ENCODE measurements around the gene TBC1D12. TPM values are rescaled to one million over a fixed set of nuclear protein-coding genes. Genes with fewer than 3 reads are reported as not detected.

TBC1D12 gene
- total RNA-seq, 1 experiment from 2014 or later, result 1.6 TPM

- no peak overlapping the region for H3K4me3 ChIP-seq (ENCODE audit: low read depth, low read length, poor library complexity, severe bottlenecking)
- no peak overlapping the region for H3K27ac ChIP-seq (ENCODE audit: low read depth, low read length, poor library complexity, severe bottlenecking)
- TF ChIP-seq, protein P1, sequence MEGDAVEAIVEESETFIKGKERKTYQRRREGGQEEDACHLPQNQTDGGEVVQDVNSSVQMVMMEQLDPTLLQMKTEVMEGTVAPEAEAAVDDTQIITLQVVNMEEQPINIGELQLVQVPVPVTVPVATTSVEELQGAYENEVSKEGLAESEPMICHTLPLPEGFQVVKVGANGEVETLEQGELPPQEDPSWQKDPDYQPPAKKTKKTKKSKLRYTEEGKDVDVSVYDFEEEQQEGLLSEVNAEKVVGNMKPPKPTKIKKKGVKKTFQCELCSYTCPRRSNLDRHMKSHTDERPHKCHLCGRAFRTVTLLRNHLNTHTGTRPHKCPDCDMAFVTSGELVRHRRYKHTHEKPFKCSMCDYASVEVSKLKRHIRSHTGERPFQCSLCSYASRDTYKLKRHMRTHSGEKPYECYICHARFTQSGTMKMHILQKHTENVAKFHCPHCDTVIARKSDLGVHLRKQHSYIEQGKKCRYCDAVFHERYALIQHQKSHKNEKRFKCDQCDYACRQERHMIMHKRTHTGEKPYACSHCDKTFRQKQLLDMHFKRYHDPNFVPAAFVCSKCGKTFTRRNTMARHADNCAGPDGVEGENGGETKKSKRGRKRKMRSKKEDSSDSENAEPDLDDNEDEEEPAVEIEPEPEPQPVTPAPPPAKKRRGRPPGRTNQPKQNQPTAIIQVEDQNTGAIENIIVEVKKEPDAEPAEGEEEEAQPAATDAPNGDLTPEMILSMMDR (conservative IDR thresholded peaks at IDR 0.05; ENCODE audit: low read depth, low read length), result no peak
- no peak for TF ChIP-seq EZH2 (IDR thresholded peaks at IDR 0.05; ENCODE audit: borderline replicate concordance, low read depth, low read length, poor library complexity, severe bottlenecking)
- no TSS peak for BruUV-seq (replicated peaks)
- intact Hi-C loops (cut with micrococcal nuclease; ENCODE audit: unreplicated experiment), result no loop called here
- H3K27me3 ChIP-seq (replicated peaks; ENCODE audit: insufficient read depth, low read depth, low read length, poor library complexity), result peaks cover 3% of the 10 kb centered on the region
- H3K36me3 ChIP-seq (ENCODE audit: insufficient read depth, low read length, poor library complexity, severe bottlenecking), result no peaks in the 10 kb centered on the region
- DNase-seq (ENCODE audit: low spot score), result no peak
- POLR2A ChIA-PET (ENCODE audit: low non-redundant PET), result no interaction called here
- H3K4me1 ChIP-seq (ENCODE audit: insufficient read depth, low read length, poor library complexity, severe bottlenecking), result no peaks in the 10 kb centered on the region
- no peaks in the 10 kb centered on the region for H3K9me3 ChIP-seq (ENCODE audit: low read depth, low read length, poor library complexity, severe bottlenecking)
- CTCF ChIA-PET, result no interaction called here
Observed at GRCh38 chr10:94420516-94420915, 18.2 kb downstream of the TBC1D12 start.

DNA sequence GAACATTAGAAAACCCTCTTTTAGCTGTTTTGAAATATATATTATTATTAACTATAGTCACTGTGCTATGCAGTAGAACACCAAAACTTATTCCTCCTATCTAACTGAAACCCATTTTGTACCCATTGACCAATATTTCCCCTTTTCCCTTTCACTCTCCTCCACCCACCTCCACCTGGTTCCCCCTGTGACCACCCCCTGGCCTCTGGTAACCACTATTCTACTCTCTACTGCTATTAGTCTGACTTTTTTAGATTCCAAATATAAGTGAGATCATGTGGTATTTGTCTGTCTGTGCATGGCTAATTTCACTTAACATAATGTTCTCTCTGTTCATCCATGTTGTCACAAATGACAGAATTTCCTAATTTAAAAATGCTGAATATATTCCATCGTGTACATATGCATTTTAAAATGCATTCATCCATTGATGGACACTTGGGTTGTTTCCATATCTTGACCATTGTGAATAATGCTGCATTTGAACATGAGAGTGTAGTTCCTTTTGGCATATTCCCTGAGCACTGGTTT, 18.7 kb downstream of the TBC1D12 start:
- POLR2A ChIA-PET (ENCODE audit: low non-redundant PET), result no interaction called here
- Histone ChIP-seq H3K9me3 (ENCODE audit: low read depth, low read length, poor library complexity, severe bottlenecking) (peaks cover 3% of the 10 kb centered on the region), H3K27me3 (replicated peaks; ENCODE audit: insufficient read depth, low read depth, low read length, poor library complexity) (peaks cover 3% of the 10 kb centered on the region), H3K36me3 (ENCODE audit: insufficient read depth, low read length, poor library complexity, severe bottlenecking) (no peaks in the 10 kb centered on the region), H3K27ac (ENCODE audit: low read depth, low read length, poor library complexity, severe bottlenecking) (no peak overlapping the region), H3K4me3 (ENCODE audit: low read depth, low read length, poor library complexity, severe bottlenecking) (no peak overlapping the region), H3K4me1 (ENCODE audit: insufficient read depth, low read length, poor library complexity, severe bottlenecking) (no peaks in the 10 kb centered on the region)
- CTCF ChIA-PET, result no interaction called here
- BruUV-seq (replicated peaks), result no TSS peak
- TF ChIP-seq, protein P1 (conservative IDR thresholded peaks at IDR 0.05; ENCODE audit: low read depth, low read length), result no peak
- TF ChIP-seq EZH2 (IDR thresholded peaks at IDR 0.05; ENCODE audit: borderline replicate concordance, low read depth, low read length, poor library complexity, severe bottlenecking), result no peak
- no peak for DNase-seq (ENCODE audit: low spot score)
- intact Hi-C loops (cut with micrococcal nuclease; ENCODE audit: unreplicated experiment), result no loop called here

DNA sequence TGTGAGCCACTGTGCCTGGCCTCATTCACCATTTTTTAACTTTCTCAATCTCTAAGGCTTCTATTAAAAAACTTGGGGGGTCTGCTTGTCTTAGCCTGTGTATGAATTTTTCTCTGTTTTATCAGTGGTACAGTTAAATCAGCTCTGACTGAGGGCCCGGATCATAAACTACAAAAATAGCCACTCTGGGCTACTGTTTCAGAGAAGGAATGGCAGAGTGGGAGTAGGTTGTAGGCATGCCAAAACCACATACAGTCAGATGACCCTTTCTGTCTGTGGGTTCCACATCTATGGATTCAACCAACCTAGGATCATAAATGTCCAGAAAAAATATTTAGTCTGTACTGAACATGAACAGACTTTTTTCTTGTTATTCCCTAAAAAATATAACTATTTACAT, 21.3 kb downstream of the TBC1D12 start:
- Histone ChIP-seq H3K27ac (ENCODE audit: low read depth, low read length, poor library complexity, severe bottlenecking) (no peak overlapping the region), H3K4me1 (ENCODE audit: insufficient read depth, low read length, poor library complexity, severe bottlenecking) (no peaks in the 10 kb centered on the region), H3K27me3 (replicated peaks; ENCODE audit: insufficient read depth, low read depth, low read length, poor library complexity) (no peaks in the 10 kb centered on the region), H3K36me3 (ENCODE audit: insufficient read depth, low read length, poor library complexity, severe bottlenecking) (no peaks in the 10 kb centered on the region), H3K4me3 (ENCODE audit: low read depth, low read length, poor library complexity, severe bottlenecking) (no peak overlapping the region), H3K9me3 (ENCODE audit: low read depth, low read length, poor library complexity, severe bottlenecking) (peaks cover 6% of the 10 kb centered on the region)
- CTCF ChIA-PET, result no interaction called here
- TF ChIP-seq EZH2 (IDR thresholded peaks at IDR 0.05; ENCODE audit: borderline replicate concordance, low read depth, low read length, poor library complexity, severe bottlenecking), result no peak
- TF ChIP-seq, protein P1 (conservative IDR thresholded peaks at IDR 0.05; ENCODE audit: low read depth, low read length), result no peak
- POLR2A ChIA-PET (ENCODE audit: low non-redundant PET), result no interaction called here
- no peak for DNase-seq (ENCODE audit: low spot score)
- no TSS peak for BruUV-seq (replicated peaks)
- intact Hi-C loops (cut with micrococcal nuclease; ENCODE audit: unreplicated experiment), result no loop called here

All from A673 (cell line).